Central memory CD8-positive, alpha-beta T cell (primary cell): ENCODE results near the gene KIAA0825.

Experiments used
- ATAC-seq: fragments of 150-1000 bp; cut with Tn5 transposase; replicated peaks from 2 replicates; pipeline ENCODE4 v1.10.0; 2022; ENCODE audit warnings: mild to moderate bottlenecking, moderate FRiP score, moderate number of reproducible peaks; ENCODE audit not compliant: poor library complexity, severe bottlenecking; ENCODE audit errors: extremely low read depth
- DNase-seq, 2 donors: peaks; one replicate each; pipeline ENCODE4 v3.0.0; 2021; ENCODE audit warnings: low spot score in 2 of 2
- H3K27ac Mint-ChIP-seq: one replicate; pipeline ENCODE4 v1.8.0; 2022; ENCODE audit warnings: low read depth, mild to moderate bottlenecking, moderate library complexity, mixed read lengths
- H3K27me3 Mint-ChIP-seq: one replicate; pipeline ENCODE4 v1.8.0; 2022; ENCODE audit warnings: mixed read lengths
- H3K36me3 Mint-ChIP-seq: one replicate; pipeline ENCODE4 v1.8.0; 2022; ENCODE audit warnings: mild to moderate bottlenecking, moderate library complexity, mixed read lengths; ENCODE audit not compliant: insufficient read depth
- H3K4me1 Mint-ChIP-seq: one replicate; pipeline ENCODE4 v1.8.0; 2022; ENCODE audit warnings: mixed read lengths
- H3K4me3 Mint-ChIP-seq: one replicate; pipeline ENCODE4 v1.8.0; 2022; ENCODE audit warnings: mild to moderate bottlenecking, moderate library complexity, mixed read lengths
- H3K9me3 Mint-ChIP-seq: one replicate; pipeline ENCODE4 v1.8.0; 2022; ENCODE audit warnings: mixed read lengths

Gene KIAA0825

GRCh38 chr5:94403483-94403882 lies 214.9 kb downstream of the KIAA0825 start:
- Mint-ChIP-seq H3K27me3 (no peaks in the 10 kb centered on the region), H3K4me3 (no peak overlapping the region), H3K36me3 (peaks cover 2% of the 10 kb centered on the region), H3K9me3 (no peaks in the 10 kb centered on the region), H3K27ac (no peak overlapping the region), H3K4me1 (no peaks in the 10 kb centered on the region)
- no peak for ATAC-seq
- no peak for DNase-seq

GRCh38 chr5:94402096-94402495 lies 216.3 kb downstream of the KIAA0825 start:
- no peak for ATAC-seq
- no peaks in the 10 kb centered on the region for H3K4me1 Mint-ChIP-seq
- no peak overlapping the region for H3K27ac Mint-ChIP-seq
- DNase-seq: no peak
- no peaks in the 10 kb centered on the region for H3K9me3 Mint-ChIP-seq
- no peaks in the 10 kb centered on the region for H3K27me3 Mint-ChIP-seq
- H3K4me3 Mint-ChIP-seq: no peak overlapping the region
- H3K36me3 Mint-ChIP-seq: peaks cover 2% of the 10 kb centered on the region

- no peaks in the 10 kb centered on the region for H3K27me3 Mint-ChIP-seq
- DNase-seq (no peak), ATAC-seq (no peak)
- H3K36me3 Mint-ChIP-seq: peaks cover 4% of the 10 kb centered on the region
- no peaks in the 10 kb centered on the region for H3K4me1 Mint-ChIP-seq
- H3K27ac Mint-ChIP-seq: no peak overlapping the region
- H3K4me3 Mint-ChIP-seq: no peak overlapping the region
- H3K9me3 Mint-ChIP-seq: no peaks in the 10 kb centered on the region
Measured at GRCh38 chr5:94397508-94397907, 220.9 kb downstream of the KIAA0825 start.

- no peak overlapping the region for H3K4me3 Mint-ChIP-seq
- H3K27ac Mint-ChIP-seq: no peak overlapping the region
- DNase-seq (no peak), ATAC-seq (no peak)
- H3K36me3 Mint-ChIP-seq: peaks cover 2% of the 10 kb centered on the region
- H3K4me1 Mint-ChIP-seq: no peaks in the 10 kb centered on the region
- H3K9me3 Mint-ChIP-seq: no peaks in the 10 kb centered on the region
- no peaks in the 10 kb centered on the region for H3K27me3 Mint-ChIP-seq
Measured at GRCh38 chr5:94396687-94397086, 221.7 kb downstream of the KIAA0825 start.

- peaks cover 2% of the 10 kb centered on the region for H3K36me3 Mint-ChIP-seq
- H3K4me3 Mint-ChIP-seq: no peak overlapping the region
- no peaks in the 10 kb centered on the region for H3K4me1 Mint-ChIP-seq
- H3K9me3 Mint-ChIP-seq: no peaks in the 10 kb centered on the region
- DNase-seq (no peak), ATAC-seq (no peak)
- no peaks in the 10 kb centered on the region for H3K27me3 Mint-ChIP-seq
- H3K27ac Mint-ChIP-seq: no peak overlapping the region
Measured at GRCh38 chr5:94395468-94395867, 222.9 kb downstream of the KIAA0825 start.

- ATAC-seq (no peak), DNase-seq (no peak)
- no peak overlapping the region for H3K4me3 Mint-ChIP-seq
- H3K36me3 Mint-ChIP-seq: peaks cover under 1% of the 10 kb centered on the region
- H3K27ac Mint-ChIP-seq: no peak overlapping the region
- no peaks in the 10 kb centered on the region for H3K9me3 Mint-ChIP-seq
- H3K27me3 Mint-ChIP-seq: no peaks in the 10 kb centered on the region
- H3K4me1 Mint-ChIP-seq: peaks cover 9% of the 10 kb centered on the region
Measured at GRCh38 chr5:94391996-94392395, 226.4 kb downstream of the KIAA0825 start.

- ATAC-seq (no peak), DNase-seq (no peak)
- Mint-ChIP-seq H3K4me3 (no peak overlapping the region), H3K36me3 (no peaks in the 10 kb centered on the region), H3K9me3 (no peaks in the 10 kb centered on the region), H3K4me1 (peaks cover 9% of the 10 kb centered on the region), H3K27me3 (no peaks in the 10 kb centered on the region), H3K27ac (no peak overlapping the region)
Measured at GRCh38 chr5:94389515-94389899, 228.9 kb downstream of the KIAA0825 start.

- H3K4me3 Mint-ChIP-seq: no peak overlapping the region
- DNase-seq (no peak), ATAC-seq (no peak)
- no peaks in the 10 kb centered on the region for H3K36me3 Mint-ChIP-seq
- no peak overlapping the region for H3K27ac Mint-ChIP-seq
- H3K4me1 Mint-ChIP-seq: peaks cover 9% of the 10 kb centered on the region
- H3K27me3 Mint-ChIP-seq: no peaks in the 10 kb centered on the region
- no peaks in the 10 kb centered on the region for H3K9me3 Mint-ChIP-seq
Measured at GRCh38 chr5:94388773-94389514, 229.5 kb downstream of the KIAA0825 start.

GRCh38 chr5:94385767-94386166 lies 232.6 kb downstream of the KIAA0825 start:
- Mint-ChIP-seq H3K9me3 (no peaks in the 10 kb centered on the region), H3K4me3 (no peak overlapping the region), H3K36me3 (no peaks in the 10 kb centered on the region), H3K27ac (no peak overlapping the region), H3K27me3 (no peaks in the 10 kb centered on the region), H3K4me1 (peaks cover 9% of the 10 kb centered on the region)
- DNase-seq (no peak), ATAC-seq (no peak)

GRCh38 chr5:94378062-94378461 lies 240.3 kb downstream of the KIAA0825 start:
- Mint-ChIP-seq H3K27ac (no peak overlapping the region), H3K4me1 (no peaks in the 10 kb centered on the region), H3K36me3 (peaks cover 3% of the 10 kb centered on the region), H3K4me3 (no peak overlapping the region), H3K27me3 (no peaks in the 10 kb centered on the region), H3K9me3 (no peaks in the 10 kb centered on the region)
- no peak for DNase-seq
- no peak for ATAC-seq

GRCh38 chr5:94376672-94377345 lies 241.6 kb downstream of the KIAA0825 start:
- Mint-ChIP-seq H3K27me3 (no peaks in the 10 kb centered on the region), H3K9me3 (no peaks in the 10 kb centered on the region), H3K4me3 (no peak overlapping the region), H3K36me3 (peaks cover 3% of the 10 kb centered on the region), H3K4me1 (no peaks in the 10 kb centered on the region), H3K27ac (no peak overlapping the region)
- no peak for ATAC-seq
- DNase-seq: no peak

- Mint-ChIP-seq H3K4me3 (no peak overlapping the region), H3K27me3 (no peaks in the 10 kb centered on the region), H3K36me3 (peaks cover 3% of the 10 kb centered on the region), H3K9me3 (no peaks in the 10 kb centered on the region), H3K27ac (no peak overlapping the region), H3K4me1 (no peaks in the 10 kb centered on the region)
- no peak for DNase-seq
- no peak for ATAC-seq
Measured at GRCh38 chr5:94375801-94376200, 242.6 kb downstream of the KIAA0825 start.

GRCh38 chr5:94374336-94374735 lies 244.1 kb downstream of the KIAA0825 start:
- Mint-ChIP-seq H3K27ac (no peak overlapping the region), H3K36me3 (peaks cover 3% of the 10 kb centered on the region), H3K4me1 (no peaks in the 10 kb centered on the region), H3K9me3 (no peaks in the 10 kb centered on the region), H3K4me3 (no peak overlapping the region), H3K27me3 (no peaks in the 10 kb centered on the region)
- no peak for ATAC-seq
- no peak for DNase-seq
